Keratinocyte (primary cell): ENCODE results near the gene TTC33. TPM values are rescaled to one million over a fixed set of nuclear protein-coding genes. Genes with fewer than 3 reads are reported as not detected.

Experiments
- DNase-seq: peaks from one replicate; pipeline ENCODE4 v3.0.0-alpha.2; 2011; ENCODE audit warnings: low read depth, missing footprints, low spot score
- FAIRE-seq: peaks from 2 replicates; lab custom pipeline; 2011; peaks lifted over from hg19 to GRCh38; lab: Jason Lieb, UNC
- H2AFZ ChIP-seq: 2 replicates; pipeline ENCODE4 v1.6.0; 2012; ENCODE audit warnings: low read length, control low read depth, inconsistent platforms; ENCODE audit not compliant: control insufficient read depth
- H3K27ac ChIP-seq: 2 replicates; pipeline ENCODE4 v1.5.1; 2011; ENCODE audit warnings: low read length; ENCODE audit not compliant: control insufficient read depth, insufficient read depth
- H3K27me3 ChIP-seq: 3 replicates; pipeline ENCODE4 v1.6.0; 2011; ENCODE audit warnings: low read length; ENCODE audit not compliant: control insufficient read depth, insufficient read depth; ENCODE audit errors: extremely low read depth
- H3K36me3 ChIP-seq, 2 experiments: 2 replicates in 1 of 2; 3 replicates in 1 of 2; pipeline ENCODE4 v1.5.1; 2011; ENCODE audit warnings: low read length in 2 of 2, mild to moderate bottlenecking in 1 of 2; ENCODE audit not compliant: control insufficient read depth in 2 of 2, insufficient read depth in 2 of 2; ENCODE audit errors: extremely low read depth in 1 of 2
- H3K4me1 ChIP-seq: 3 replicates; pipeline ENCODE4 v1.5.1; 2011; ENCODE audit warnings: low read length; ENCODE audit not compliant: control insufficient read depth, insufficient read depth; ENCODE audit errors: extremely low read depth
- H3K4me2 ChIP-seq: 3 replicates; pipeline ENCODE4 v1.6.0; 2011; ENCODE audit warnings: low read depth, low read length; ENCODE audit not compliant: control insufficient read depth, insufficient read depth; ENCODE audit errors: extremely low read depth
- H3K4me3 ChIP-seq, 3 experiments: fragments of 200-600 bp in 1 of 3; sonication (generic) in 1 of 3; 2 replicates in 2 of 3; 3 replicates in 1 of 3; pipeline ENCODE4 v1.5.1; 2011 to 2016; ENCODE audit warnings: low read length in 3 of 3, mild to moderate bottlenecking in 3 of 3, control low read depth in 2 of 3, inconsistent platforms in 1 of 3, low read depth in 1 of 3, mixed read lengths in 1 of 3, mixed run types in 1 of 3, moderate library complexity in 1 of 3; ENCODE audit not compliant: control insufficient read depth in 2 of 3, insufficient read depth in 2 of 3; ENCODE audit errors: extremely low read depth in 1 of 3
- H3K79me2 ChIP-seq: 2 replicates; pipeline ENCODE4 v1.6.0; 2012; ENCODE audit warnings: low read length; ENCODE audit not compliant: control insufficient read depth, insufficient read depth
- H3K9ac ChIP-seq: 3 replicates; pipeline ENCODE4 v1.6.0; 2011; ENCODE audit warnings: low read length; ENCODE audit not compliant: control insufficient read depth, insufficient read depth; ENCODE audit errors: extremely low read depth
- H3K9me1 ChIP-seq: 3 replicates; pipeline ENCODE4 v1.6.0; 2011; ENCODE audit warnings: low read length; ENCODE audit not compliant: control insufficient read depth, insufficient read depth; ENCODE audit errors: extremely low read depth
- H3K9me3 ChIP-seq: 2 replicates; pipeline ENCODE4 v1.5.1; 2012; ENCODE audit warnings: low read depth, low read length; ENCODE audit not compliant: control insufficient read depth
- H4K20me1 ChIP-seq: 3 replicates; pipeline ENCODE4 v1.6.0; 2011; ENCODE audit warnings: low read length; ENCODE audit not compliant: control insufficient read depth, insufficient read depth; ENCODE audit errors: extremely low read depth
- EZH2 ChIP-seq: IDR thresholded peaks from one replicate; pipeline ENCODE4 v1.6.1; 2012; ENCODE audit warnings: inconsistent platforms, mild to moderate bottlenecking, low read length, moderate library complexity
- dilution Hi-C: fragments of 300-500 bp; cut with MboI; formaldehyde crosslinking; loops from one replicate; pipeline ENCODE4 v1.7.0; 2020; ENCODE audit warnings: low sequenced_read_pairs; ENCODE audit not compliant: extremely low pct_ligation_motif_present
- polyA plus RNA-seq, 5 experiments: library from polyadenylated mRNA; depleted of rRNA in 3 of 5; stranded (reverse) in 3 of 5; stranded (forward) in 1 of 5; unstranded in 1 of 5; fragments of >200 nt; gene quantifications; 1 replicate in 1 of 5; 2 replicates in 3 of 5; 3 replicates in 1 of 5; pipeline versions ENCODE4 v1.2.1 to v1.2.3, GENCODE V29; 2011 to 2012; ENCODE audit warnings: missing spikeins in 2 of 5, low read depth in 1 of 5, low replicate concordance in 1 of 5
- TF ChIP-seq, protein P1 (sequence below), 3 experiments: IDR thresholded peaks in 1 of 3; conservative IDR thresholded peaks in 1 of 3; optimal IDR thresholded peaks in 1 of 3; 2 replicates in 2 of 3; 3 replicates in 1 of 3; pipeline versions ENCODE3 to v1.5.1; 2011; ENCODE audit warnings: low read length in 3 of 3, mild to moderate bottlenecking in 3 of 3, moderate library complexity in 2 of 3, control low read depth in 1 of 3, inconsistent platforms in 1 of 3; ENCODE audit not compliant: insufficient read depth in 2 of 3; ENCODE audit errors: extremely low read depth in 1 of 3

Gene TTC33
- polyA plus RNA-seq, 1 donor (not counting 4 experiments of a cell fraction or from before 2014, with no cell fraction given) = 7.1 TPM

DNA sequence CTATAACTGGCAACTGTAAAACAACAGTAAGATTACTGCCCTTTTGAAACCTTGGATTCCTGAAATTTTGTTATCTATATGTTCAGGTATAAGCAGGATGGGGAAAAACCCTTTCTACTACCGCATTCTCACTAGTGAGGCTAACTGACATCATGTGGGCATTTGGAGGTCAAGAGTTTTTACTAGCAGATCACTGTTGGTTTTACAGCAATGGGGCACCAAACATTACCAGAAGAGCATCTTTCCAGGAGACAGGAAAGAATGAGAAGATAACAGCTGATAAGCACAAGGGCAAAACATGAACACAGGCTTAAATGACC is 20.9 kb upstream of the TTC33 start:
- dilution Hi-C loops = no loop called here
- H3K27ac ChIP-seq = no peak overlapping the region
- H3K4me2 ChIP-seq = no peak overlapping the region

DNA sequence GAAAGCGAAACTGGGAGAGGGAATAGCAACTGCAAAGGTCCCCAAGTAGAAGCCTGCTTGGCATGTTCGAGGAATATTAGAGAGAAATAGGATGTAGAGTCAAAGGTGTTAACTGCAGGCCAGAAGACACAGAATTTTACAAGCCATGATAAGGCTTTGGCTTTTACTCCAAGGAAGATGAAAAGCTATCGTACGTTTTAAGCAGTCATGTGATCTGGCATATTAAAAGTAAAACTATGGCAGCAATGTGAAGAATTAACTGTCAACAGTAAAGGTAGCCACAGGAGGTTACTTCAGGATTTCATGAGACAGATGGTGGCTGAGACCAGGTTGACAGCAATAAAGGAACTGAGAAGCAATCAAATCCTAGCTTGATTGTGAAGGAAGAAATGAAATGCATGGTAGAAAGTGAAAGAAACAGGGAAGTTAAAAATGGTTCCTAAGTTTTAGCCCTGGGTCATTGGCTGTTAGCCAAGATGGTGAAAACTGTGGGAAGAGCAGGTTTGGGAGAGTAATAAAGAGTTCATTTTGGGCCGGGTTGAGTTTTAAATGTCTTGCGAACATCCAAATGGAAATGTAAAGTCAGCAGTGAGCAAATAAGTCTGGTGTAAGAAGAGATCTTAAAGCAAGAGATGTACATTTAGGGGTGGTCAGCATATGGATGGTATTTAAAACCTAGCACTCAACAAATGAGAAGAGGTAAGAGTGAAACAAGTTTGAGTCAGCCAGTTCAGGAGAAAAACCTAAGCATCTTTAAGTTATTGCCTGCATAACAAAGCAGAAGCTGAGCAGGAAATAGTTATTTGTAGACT is 20.3 kb upstream of the TTC33 start:
- no peak overlapping the region for H3K4me2 ChIP-seq
- no peak overlapping the region for H3K27ac ChIP-seq
- H2AFZ ChIP-seq = no peak overlapping the region
- H3K9me3 ChIP-seq = no peaks in the 10 kb centered on the region
- FAIRE-seq (no peak), DNase-seq (no peak)
- dilution Hi-C loops = no loop called here
- H3K9me1 ChIP-seq = peaks cover 4% of the 10 kb centered on the region
- peaks cover 3% of the 10 kb centered on the region for H4K20me1 ChIP-seq
- peaks cover 13% of the 10 kb centered on the region for H3K4me1 ChIP-seq
- no peak for TF ChIP-seq EZH2
- TF ChIP-seq, protein P1, sequence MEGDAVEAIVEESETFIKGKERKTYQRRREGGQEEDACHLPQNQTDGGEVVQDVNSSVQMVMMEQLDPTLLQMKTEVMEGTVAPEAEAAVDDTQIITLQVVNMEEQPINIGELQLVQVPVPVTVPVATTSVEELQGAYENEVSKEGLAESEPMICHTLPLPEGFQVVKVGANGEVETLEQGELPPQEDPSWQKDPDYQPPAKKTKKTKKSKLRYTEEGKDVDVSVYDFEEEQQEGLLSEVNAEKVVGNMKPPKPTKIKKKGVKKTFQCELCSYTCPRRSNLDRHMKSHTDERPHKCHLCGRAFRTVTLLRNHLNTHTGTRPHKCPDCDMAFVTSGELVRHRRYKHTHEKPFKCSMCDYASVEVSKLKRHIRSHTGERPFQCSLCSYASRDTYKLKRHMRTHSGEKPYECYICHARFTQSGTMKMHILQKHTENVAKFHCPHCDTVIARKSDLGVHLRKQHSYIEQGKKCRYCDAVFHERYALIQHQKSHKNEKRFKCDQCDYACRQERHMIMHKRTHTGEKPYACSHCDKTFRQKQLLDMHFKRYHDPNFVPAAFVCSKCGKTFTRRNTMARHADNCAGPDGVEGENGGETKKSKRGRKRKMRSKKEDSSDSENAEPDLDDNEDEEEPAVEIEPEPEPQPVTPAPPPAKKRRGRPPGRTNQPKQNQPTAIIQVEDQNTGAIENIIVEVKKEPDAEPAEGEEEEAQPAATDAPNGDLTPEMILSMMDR (optimal IDR thresholded peaks at IDR 0.05 in 1 of 3, IDR thresholded peaks at IDR 0.05 in 1 of 3, conservative IDR thresholded peaks at IDR 0.05 in 1 of 3; ENCODE audit: extremely low read depth in 1 of 3, insufficient read depth in 2 of 3, low read length in 3 of 3) = no peak
- no peak overlapping the region for H3K4me3 ChIP-seq
- H3K9ac ChIP-seq = no peak overlapping the region
- H3K36me3 ChIP-seq = peaks cover 3 to 7% of the 10 kb centered on the region in 2 experiments
- H3K27me3 ChIP-seq = no peaks in the 10 kb centered on the region
- peaks cover 38% of the 10 kb centered on the region for H3K79me2 ChIP-seq

More for the DNA sequence above, 20.9 kb upstream of the TTC33 start:
- H3K27me3 ChIP-seq = no peaks in the 10 kb centered on the region
- H3K36me3 ChIP-seq = peaks cover 2 to 7% of the 10 kb centered on the region in 2 experiments
- H3K9me1 ChIP-seq = peaks cover 4% of the 10 kb centered on the region
- H3K9me3 ChIP-seq = no peaks in the 10 kb centered on the region
- H3K4me3 ChIP-seq = no peak overlapping the region
- H3K9ac ChIP-seq = no peak overlapping the region
- peaks cover 13% of the 10 kb centered on the region for H3K4me1 ChIP-seq
- H2AFZ ChIP-seq = no peak overlapping the region
- no peak for TF ChIP-seq EZH2
- TF ChIP-seq, protein P1 (optimal IDR thresholded peaks at IDR 0.05 in 1 of 3, IDR thresholded peaks at IDR 0.05 in 1 of 3, conservative IDR thresholded peaks at IDR 0.05 in 1 of 3; ENCODE audit: extremely low read depth in 1 of 3, insufficient read depth in 2 of 3, low read length in 3 of 3) = no peak
- FAIRE-seq (no peak), DNase-seq (no peak)
- peaks cover 44% of the 10 kb centered on the region for H3K79me2 ChIP-seq
- H4K20me1 ChIP-seq = peaks cover 3% of the 10 kb centered on the region
